H1 (cell line): ENCODE measurements around the gene WDR38. TPM values are rescaled to one million over a fixed set of nuclear protein-coding genes. Genes with fewer than 3 reads are reported as not detected.

ENCODE experiments used
- CTCF ChIA-PET: fragments of 300-600 bp; sonication (Branson Sonifier 250); formaldehyde crosslinking; loops from one replicate; lab custom pipeline; 2021; ENCODE audit not compliant: partially characterized antibody; lab: Charles Lee
- POLR2A ChIA-PET: fragments of 300-600 bp; sonication (Branson Sonifier 250); formaldehyde crosslinking; loops from one replicate; lab custom pipeline; 2021; ENCODE audit warnings: inconsistent platforms; ENCODE audit not compliant: partially characterized antibody; lab: Charles Lee
- DNase-seq, 2 experiments: peaks; one replicate each; pipeline versions ENCODE4 v3.0.0 to v3.0.0-alpha.2; 2010 to 2022; ENCODE audit warnings: low spot score in 2 of 2, low read depth in 1 of 2, mixed read lengths in 1 of 2
- FAIRE-seq: peaks from 2 replicates; lab custom pipeline; 2011; peaks lifted over from hg19 to GRCh38; lab: Jason Lieb, UNC
- H2AFZ ChIP-seq: 2 replicates; pipeline ENCODE4 v1.8.1; 2012; ENCODE audit warnings: low read length, inconsistent platforms
- H2AK5ac ChIP-seq: 2 replicates; pipeline ENCODE4 v1.6.1; 2013; ENCODE audit warnings: low read depth, low read length
- H2BK120ac ChIP-seq: replicated peaks from 2 replicates; pipeline ENCODE3; 2013; ENCODE audit warnings: low read depth, low read length, inconsistent platforms
- H2BK12ac ChIP-seq: 2 replicates; pipeline ENCODE4 v1.6.1; 2013; ENCODE audit warnings: low read depth, low read length
- H2BK15ac ChIP-seq: 2 replicates; pipeline ENCODE4 v1.6.1; 2013; ENCODE audit warnings: low read length
- H2BK20ac ChIP-seq: 2 replicates; pipeline ENCODE4 v1.6.1; 2013; ENCODE audit warnings: low read length
- H2BK5ac ChIP-seq: 2 replicates; pipeline ENCODE4 v1.6.1; 2013; ENCODE audit warnings: low read depth, low read length
- H3K14ac ChIP-seq: 2 replicates; pipeline ENCODE4 v1.6.1; 2013; ENCODE audit warnings: inconsistent platforms; ENCODE audit not compliant: insufficient read length
- H3K18ac ChIP-seq: 2 replicates; pipeline ENCODE4 v1.6.1; 2013; ENCODE audit warnings: low read length; ENCODE audit errors: extremely low read depth
- H3K23ac ChIP-seq: 2 replicates; pipeline ENCODE4 v1.6.1; 2013; ENCODE audit warnings: inconsistent platforms; ENCODE audit not compliant: insufficient read length
- H3K23me2 ChIP-seq: 2 replicates; pipeline ENCODE4 v1.6.1; 2013; ENCODE audit warnings: low read depth, low read length
- H3K27ac ChIP-seq: 2 replicates; pipeline ENCODE4 v1.6.1; 2011; ENCODE audit warnings: low read depth, low read length, inconsistent platforms
- H3K27me3 ChIP-seq, 4 experiments: replicated peaks in 1 of 4; 1 replicate in 1 of 4; 2 replicates in 3 of 4; pipeline versions ENCODE4 v1.6.1 to v1.8.1; 2011 to 2013; ENCODE audit warnings: low read length in 3 of 4, mild to moderate bottlenecking in 3 of 4, inconsistent platforms in 2 of 4, mixed read lengths in 2 of 4, moderate library complexity in 1 of 4; ENCODE audit not compliant: control insufficient read depth in 3 of 4, insufficient read depth in 3 of 4; ENCODE audit errors: extremely low read depth in 1 of 4
- H3K36me3 ChIP-seq, 4 experiments: 2 replicates each; pipeline versions ENCODE4 v1.6.1 to v1.8.1; 2011 to 2013; ENCODE audit warnings: mild to moderate bottlenecking in 4 of 4, low read length in 3 of 4, moderate library complexity in 2 of 4, control low read depth in 1 of 4, inconsistent platforms in 1 of 4; ENCODE audit not compliant: insufficient read depth in 4 of 4, control insufficient read depth in 2 of 4
- H3K4ac ChIP-seq: replicated peaks from 2 replicates; pipeline ENCODE3; 2013; ENCODE audit warnings: low read length, low read depth, mixed read lengths, inconsistent platforms; ENCODE audit not compliant: insufficient read length
- H3K4me1 ChIP-seq, 4 experiments: replicated peaks in 1 of 4; 1 replicate in 1 of 4; 2 replicates in 3 of 4; pipeline versions ENCODE4 v1.6.1 to v1.8.1; 2011 to 2013; ENCODE audit warnings: low read length in 3 of 4, inconsistent platforms in 2 of 4, mixed read lengths in 1 of 4; ENCODE audit not compliant: insufficient read depth in 4 of 4, control insufficient read depth in 3 of 4
- H3K4me2 ChIP-seq, 2 experiments: 2 replicates each; pipeline versions ENCODE4 v1.6.1 to v1.8.1; 2011 to 2013; ENCODE audit warnings: low read depth in 2 of 2, low read length in 2 of 2, control low read depth in 1 of 2, inconsistent platforms in 1 of 2, mild to moderate bottlenecking in 1 of 2; ENCODE audit not compliant: insufficient read depth in 1 of 2
- H3K4me3 ChIP-seq, 4 experiments: fragments of 200-600, 300-600 bp in 1 of 4; sonication (generic), shearing (Covaris generic), sonication (Bioruptor Twin) in 1 of 4; 2 replicates each; pipeline versions ENCODE4 v1.5.1 to v1.8.1; 2011 to 2016; ENCODE audit warnings: low read length in 4 of 4, low read depth in 3 of 4, control low read depth in 2 of 4, inconsistent platforms in 2 of 4, mild to moderate bottlenecking in 2 of 4, mixed read lengths in 1 of 4, moderate library complexity in 1 of 4; ENCODE audit not compliant: insufficient read depth in 2 of 4; ENCODE audit errors: extremely low read depth in 1 of 4
- H3K56ac ChIP-seq: replicated peaks from 2 replicates; pipeline ENCODE3; 2013; ENCODE audit warnings: low read depth, mild to moderate bottlenecking, mixed read lengths, low read length, inconsistent platforms; ENCODE audit not compliant: insufficient read length
- H3K79me1 ChIP-seq: 2 replicates; pipeline ENCODE4 v1.6.1; 2013; ENCODE audit warnings: low read depth, low read length, control low read depth
- H3K79me2 ChIP-seq, 2 experiments: 2 replicates each; pipeline versions ENCODE4 v1.6.1 to v1.8.1; 2012 to 2013; ENCODE audit warnings: low read length in 2 of 2, mild to moderate bottlenecking in 2 of 2, inconsistent platforms in 1 of 2; ENCODE audit not compliant: insufficient read depth in 2 of 2, control insufficient read depth in 1 of 2
- H3K9ac ChIP-seq, 4 experiments: replicated peaks in 1 of 4; 1 replicate in 1 of 4; 2 replicates in 3 of 4; pipeline versions ENCODE4 v1.6.1 to v1.8.1; 2011 to 2013; ENCODE audit warnings: low read depth in 3 of 4, low read length in 3 of 4, control low read depth in 2 of 4, mild to moderate bottlenecking in 2 of 4, moderate library complexity in 2 of 4, inconsistent platforms in 1 of 4; ENCODE audit errors: extremely low read depth in 1 of 4
- H3K9me3 ChIP-seq, 2 experiments: 2 replicates each; pipeline versions ENCODE4 v1.6.1 to v1.8.1; 2012 to 2013; ENCODE audit warnings: mild to moderate bottlenecking in 2 of 2, moderate library complexity in 2 of 2, control low read depth in 1 of 2, inconsistent platforms in 1 of 2, low read depth in 1 of 2, low read length in 1 of 2, mixed read lengths in 1 of 2; ENCODE audit not compliant: insufficient read depth in 2 of 2
- H4K20me1 ChIP-seq, 2 experiments: replicated peaks in 1 of 2; 2 replicates each; pipeline versions ENCODE3 to v1.8.1; 2011 to 2013; ENCODE audit warnings: inconsistent platforms in 2 of 2, low read length in 2 of 2, mild to moderate bottlenecking in 1 of 2; ENCODE audit not compliant: insufficient read depth in 2 of 2, control insufficient read depth in 1 of 2
- H4K5ac ChIP-seq: 2 replicates; pipeline ENCODE4 v1.6.1; 2013; ENCODE audit warnings: low read length, low read depth, mixed read lengths, inconsistent platforms; ENCODE audit not compliant: insufficient read length
- H4K8ac ChIP-seq: 2 replicates; pipeline ENCODE4 v1.8.0; 2013; ENCODE audit warnings: mild to moderate bottlenecking, moderate library complexity, low read length, inconsistent platforms; ENCODE audit not compliant: insufficient read depth; ENCODE audit errors: extremely low read depth
- H4K91ac ChIP-seq: replicated peaks from 2 replicates; pipeline ENCODE3; 2013; ENCODE audit warnings: low read length, mixed read lengths, inconsistent platforms; ENCODE audit not compliant: insufficient read length
- CBX8 ChIP-seq: fragments of 300-800, 300-1000 bp; sonication (generic); IDR thresholded peaks from 2 replicates; pipeline ENCODE4 v1.7.1; 2016; ENCODE audit warnings: low read depth, low read length, borderline replicate concordance
- CEBPB ChIP-seq: IDR thresholded peaks from 2 replicates; pipeline ENCODE4 v1.6.1; 2012; ENCODE audit warnings: low read depth, low read length
- CHD1 ChIP-seq: IDR thresholded peaks from 2 replicates; pipeline ENCODE4 v1.6.1; 2012; ENCODE audit warnings: low read depth, low read length, improper control_type of control experiment
- CREB1 ChIP-seq: IDR thresholded peaks from 2 replicates; pipeline ENCODE4 v1.6.1; 2012; ENCODE audit warnings: inconsistent platforms
- EZH2 ChIP-seq: fragments of 200-600 bp; sonication (generic); IDR thresholded peaks from 2 replicates; pipeline ENCODE4 v1.7.1; 2012; ENCODE audit warnings: low read depth, mild to moderate bottlenecking, moderate library complexity, low read length, inconsistent platforms; ENCODE audit not compliant: severe bottlenecking
- FOSL1 ChIP-seq: IDR thresholded peaks from 2 replicates; pipeline ENCODE4 v1.6.1; 2011; ENCODE audit warnings: mild to moderate bottlenecking, low read depth, low read length, moderate library complexity; ENCODE audit not compliant: insufficient read depth
- KDM4A ChIP-seq: IDR thresholded peaks from one replicate; pipeline ENCODE4 v1.7.1; 2012; ENCODE audit warnings: low read depth, mild to moderate bottlenecking, moderate library complexity, low read length, inconsistent platforms; ENCODE audit not compliant: severe bottlenecking
- POU5F1 ChIP-seq: IDR thresholded peaks from 2 replicates; pipeline ENCODE4 v1.6.1; 2011; ENCODE audit warnings: low read depth, mild to moderate bottlenecking, low read length, moderate library complexity
- RBBP5 ChIP-seq: IDR thresholded peaks from 2 replicates; pipeline ENCODE4 v1.7.1; 2012; ENCODE audit warnings: low read depth, mild to moderate bottlenecking, inconsistent platforms, low read length, moderate library complexity, borderline replicate concordance
- RFX5 ChIP-seq: IDR thresholded peaks from 2 replicates; pipeline ENCODE4 v1.6.1; 2011; ENCODE audit warnings: low read depth, low read length, improper control_type of control experiment, borderline replicate concordance
- SIRT6 ChIP-seq: IDR thresholded peaks from one replicate; pipeline ENCODE4 v1.7.1; 2012; ENCODE audit warnings: low read length, inconsistent platforms
- SP2 ChIP-seq: IDR thresholded peaks from 2 replicates; pipeline ENCODE4 v1.6.1; 2012; ENCODE audit warnings: mild to moderate bottlenecking, low read length, inconsistent platforms
- SP4 ChIP-seq: IDR thresholded peaks from 2 replicates; pipeline ENCODE4 v1.6.1; 2012; ENCODE audit warnings: low read length, inconsistent platforms
- SUZ12 ChIP-seq: fragments of 200-600 bp; sonication (generic); IDR thresholded peaks from 2 replicates; pipeline ENCODE4 v1.6.1; 2012; ENCODE audit warnings: mild to moderate bottlenecking, inconsistent platforms, low read length, moderate library complexity, mixed read lengths
- TEAD4 ChIP-seq: IDR thresholded peaks from 2 replicates; pipeline ENCODE4 v1.6.1; 2012; ENCODE audit warnings: low read depth, low read length, inconsistent platforms, mixed read lengths
- ZNF274 ChIP-seq: IDR thresholded peaks from 2 replicates; pipeline ENCODE4 v1.7.0; 2012; ENCODE audit warnings: low read length, borderline replicate concordance; ENCODE audit errors: extremely low read depth
- WGBS, 2 experiments: shearing (Covaris generic) in 1 of 2; methylation state at CpG; one replicate each; pipeline versions ENCODE4 v1.1.6 to v1.1.7; 2013 to 2015; ENCODE audit warnings: low lambda C conversion rate in 2 of 2, mixed read lengths in 2 of 2, inconsistent platforms in 1 of 2, low coverage in 1 of 2, missing lambda C conversion rate in 1 of 2; ENCODE audit not compliant: insufficient replicate concordance in 2 of 2, insufficient coverage in 1 of 2, insufficient read length in 1 of 2; ENCODE audit errors: extremely low coverage in 1 of 2, missing lambda C conversion rate in 1 of 2; 5-methylcytosine and 5-hydroxymethylcytosine counted together
- polyA plus RNA-seq, 7 experiments: library from polyadenylated mRNA; depleted of rRNA in 3 of 7; stranded (reverse) in 5 of 7; unstranded in 2 of 7; fragments of >200 nt in 5 of 7; fragments of 200-250 nt in 2 of 7; gene quantifications; 1 replicate in 5 of 7; 2 replicates in 1 of 7; 4 replicates in 1 of 7; pipeline versions ENCODE4 v1.2.1 to v1.2.3, GENCODE V29; 2011 to 2013; ENCODE audit warnings: missing spikeins in 2 of 7, mixed read lengths in 2 of 7
- total RNA-seq: library from RNA; stranded (reverse); fragmentation: NEBNext Ultra II Directional; extraction: Animal tissue kit (Norgen Biotek cat#: 25700); gene quantifications from 2 replicates; pipeline ENCODE4 v1.2.1, GENCODE V29; 2021

WDR38 gene
- total and polyA plus RNA-seq, 2 of the 8 experiments (the other 6 are each of a cell fraction or from before 2014, with no cell fraction given), result not detected

DNA sequence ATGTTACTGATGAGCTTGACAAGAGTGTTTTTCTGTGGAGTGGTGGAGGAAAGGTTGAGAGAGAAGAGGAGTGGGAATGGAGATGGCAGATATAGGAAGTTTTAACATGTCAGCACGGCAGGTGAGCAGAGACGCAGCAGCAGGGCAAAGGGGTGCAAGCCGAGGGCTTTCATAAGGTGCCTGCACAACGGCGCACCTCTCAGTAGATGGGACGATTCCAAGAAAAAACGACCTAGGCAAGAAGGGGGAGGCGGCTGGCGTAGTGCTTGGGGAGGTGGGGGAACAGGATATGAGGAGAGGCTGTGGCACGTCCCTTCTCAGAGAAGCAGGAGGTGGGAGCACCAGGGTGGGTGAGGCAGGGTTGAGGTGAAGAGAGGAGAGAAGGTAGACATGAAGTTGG is 33.2 kb downstream of the WDR38 start:
- 91% methylated on average over 9 of the region's 10 CpGs; no CpG with 5 or more reads in 1 of the 2 experiments for WGBS, 2 experiments
- DNase-seq (no peak), FAIRE-seq (no peak)
- Histone ChIP-seq H3K4me2 (no peak overlapping the region), H3K4me3 (no peak overlapping the region), H3K79me1 (0 out of 2 replicates have a peak, but pooled peaks cover 2% of the 10 kb centered on the region), H3K56ac (no peak overlapping the region), H3K27me3 (no peaks in the 10 kb centered on the region), H2BK5ac (peak overlapping the region; percentile 75), H2BK120ac (no peak overlapping the region), H4K20me1 (peaks cover 0 to 2% of the 10 kb centered on the region in 2 experiments), H2BK12ac (no peak overlapping the region), H4K91ac (no peak overlapping the region), H2AFZ (no peak overlapping the region), H2AK5ac (no peak overlapping the region), H3K23me2 (no peaks in the 10 kb centered on the region), H3K9ac (no peak overlapping the region), H4K8ac (no peak overlapping the region), H2BK20ac (no peak overlapping the region), H3K23ac (no peak overlapping the region), H3K4ac (no peak overlapping the region), H3K27ac (no peak overlapping the region), H3K18ac (no peak overlapping the region), H3K14ac (no peak overlapping the region), H3K36me3 (no peaks in the 10 kb centered on the region; a peak in 1 of 8 replicates), H4K5ac (no peak overlapping the region), H3K4me1 (peaks cover 0 to 10% (median 4%) of the 10 kb centered on the region in 4 experiments; a peak in 6 of 7 replicates), H3K9me3 (no peaks in the 10 kb centered on the region; a peak in 1 of 4 replicates), H2BK15ac (no peak overlapping the region), H3K79me2 (no peaks in the 10 kb centered on the region)
- ChIA-PET POLR2A (interaction anchor here (31.1 kb wide), 1 partner anchor 23 kb away, joined by 573 read pairs; the partner anchor contains the start of genes ARPC5L, RPL35 and WDR38), CTCF (interaction anchor here (0.5 to 1.4 kb wide), 2 partner anchors 20 to 33 kb away, joined by 3 to 4 read pairs; partner anchors contain the start of gene WDR38)
- TF ChIP-seq TEAD4, result no peak
- TF ChIP-seq SIRT6, result no peak
- no peak for TF ChIP-seq CBX8
- no peak for TF ChIP-seq SUZ12
- no peak for TF ChIP-seq KDM4A
- TF ChIP-seq SP2, result no peak
- TF ChIP-seq CEBPB, result no peak
- TF ChIP-seq RBBP5, result no peak
- no peak for TF ChIP-seq EZH2
- TF ChIP-seq FOSL1, result no peak
- TF ChIP-seq RFX5, result no peak
- no peak for TF ChIP-seq ZNF274
- no peak for TF ChIP-seq CHD1
- TF ChIP-seq SP4, result no peak
- no peak for TF ChIP-seq POU5F1
- no peak for TF ChIP-seq CREB1
